Ovary (tissue), 3 donors: Measurements from ENCODE around the gene CHRNA3.

Experiments used
- EP300 ChIP-seq: sonication (generic); formaldehyde crosslinking; IDR thresholded peaks from one replicate; pipeline ENCODE4 v1.6.1; 2017; ENCODE audit warnings: antibody characterized with exemption
- POLR2A ChIP-seq: fragments of 450-650 bp; IDR thresholded peaks from one replicate; pipeline ENCODE4 v1.6.1; 2017; ENCODE audit warnings: antibody characterized with exemption, mild to moderate bottlenecking, moderate library complexity
- TF ChIP-seq, protein P1 (sequence below), 3 donors: fragments of 450-650 bp in 2 of 3; fragments of 200-600 bp in 1 of 3; IDR thresholded peaks; one replicate each; pipeline versions ENCODE4 v1.5.1 to v1.8.0; 2016 to 2022; ENCODE audit warnings: antibody characterized with exemption in 3 of 3, mild to moderate bottlenecking in 1 of 3
- donor health status: DM: no; HTN: no; CAD: no.

DNA sequence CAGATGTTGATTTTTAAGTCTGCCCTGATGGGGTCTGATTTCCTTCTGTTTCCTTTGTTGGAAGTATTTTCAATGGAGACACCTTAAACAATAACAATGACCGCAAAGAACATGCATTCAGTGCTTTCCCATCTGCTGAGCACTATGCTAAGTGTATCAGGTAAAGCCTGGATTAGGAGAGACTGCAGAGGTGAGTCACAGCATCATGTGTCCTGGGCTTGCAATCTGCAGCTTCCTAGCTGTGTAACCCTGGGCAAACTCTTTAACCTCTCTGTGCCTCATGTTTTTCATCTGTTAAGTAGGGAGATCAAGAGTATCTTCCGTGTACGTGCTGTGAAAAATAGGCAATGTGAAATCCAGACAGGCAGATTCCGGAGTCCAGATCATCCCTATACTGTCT lies 33.5 kb upstream of the CHRNA3 start:
- TF ChIP-seq EP300 (no peak), POLR2A (no peak)
- TF ChIP-seq, protein P1, sequence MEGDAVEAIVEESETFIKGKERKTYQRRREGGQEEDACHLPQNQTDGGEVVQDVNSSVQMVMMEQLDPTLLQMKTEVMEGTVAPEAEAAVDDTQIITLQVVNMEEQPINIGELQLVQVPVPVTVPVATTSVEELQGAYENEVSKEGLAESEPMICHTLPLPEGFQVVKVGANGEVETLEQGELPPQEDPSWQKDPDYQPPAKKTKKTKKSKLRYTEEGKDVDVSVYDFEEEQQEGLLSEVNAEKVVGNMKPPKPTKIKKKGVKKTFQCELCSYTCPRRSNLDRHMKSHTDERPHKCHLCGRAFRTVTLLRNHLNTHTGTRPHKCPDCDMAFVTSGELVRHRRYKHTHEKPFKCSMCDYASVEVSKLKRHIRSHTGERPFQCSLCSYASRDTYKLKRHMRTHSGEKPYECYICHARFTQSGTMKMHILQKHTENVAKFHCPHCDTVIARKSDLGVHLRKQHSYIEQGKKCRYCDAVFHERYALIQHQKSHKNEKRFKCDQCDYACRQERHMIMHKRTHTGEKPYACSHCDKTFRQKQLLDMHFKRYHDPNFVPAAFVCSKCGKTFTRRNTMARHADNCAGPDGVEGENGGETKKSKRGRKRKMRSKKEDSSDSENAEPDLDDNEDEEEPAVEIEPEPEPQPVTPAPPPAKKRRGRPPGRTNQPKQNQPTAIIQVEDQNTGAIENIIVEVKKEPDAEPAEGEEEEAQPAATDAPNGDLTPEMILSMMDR (IDR thresholded peaks at IDR 0.05), result no peak
